ENCODE data around the gene DOCK1.
"Not testable (repeated sequence)": the region's sequence is repeated elsewhere in the genome, so short reads cannot be mapped to it uniquely, and the experiment has no call there.

The DOCK1 gene

GRCh38 chr10:126921162-126921561 is 15.9 kb downstream of the DOCK1 start:
- intact Hi-C loops (cut with DNase I), result no loop called here
- DNase-seq, result no peak

- intact Hi-C loops (cut with DNase I), result no loop called here
- no peak for DNase-seq
Observed at GRCh38 chr10:126921974-126922525, 16.8 kb downstream of the DOCK1 start.

- intact Hi-C loops (cut with DNase I), result no loop called here
- peak in 2 of 10 donors; percentile 27 to 41 for DNase-seq
Observed at GRCh38 chr10:126924180-126924914, 19.1 kb downstream of the DOCK1 start.

- intact Hi-C loops (cut with DNase I), result no loop called here
- DNase-seq, result no peak
Observed at GRCh38 chr10:126924915-126925300, 19.7 kb downstream of the DOCK1 start.

- peak in 1 of 10 donors; percentile 28 for DNase-seq
- intact Hi-C loops (cut with DNase I), result no loop called here
Observed at GRCh38 chr10:126926568-126926967, 21.3 kb downstream of the DOCK1 start.

GRCh38 chr10:126927799-126928198 is 22.6 kb downstream of the DOCK1 start:
- intact Hi-C loops (cut with DNase I), result no loop called here
- DNase-seq, result peak in 1 of 10 donors; percentile 61

GRCh38 chr10:126928274-126928673 is 23.0 kb downstream of the DOCK1 start:
- intact Hi-C loops (cut with DNase I), result no loop called here
- DNase-seq, result peak in 2 of 10 donors; percentile 30 to 61

- peak in 1 of 10 donors; percentile 64 for DNase-seq
- intact Hi-C loops (cut with DNase I), result no loop called here
Observed at GRCh38 chr10:126929391-126929790, 24.2 kb downstream of the DOCK1 start.

GRCh38 chr10:126930131-126930882 is 25.1 kb downstream of the DOCK1 start:
- intact Hi-C loops (cut with DNase I), result no loop called here
- DNase-seq, result peak in 1 of 10 donors; percentile 72

GRCh38 chr10:126930883-126931503 is 25.8 kb downstream of the DOCK1 start:
- DNase-seq, result peak in 1 of 10 donors; percentile 57

GRCh38 chr10:126931544-126931943 is 26.3 kb downstream of the DOCK1 start:
- intact Hi-C loops (cut with DNase I), result no loop called here
- peak in 1 of 10 donors; percentile 62 for DNase-seq

More at GRCh38 chr10:126930883-126931503, 25.8 kb downstream of the DOCK1 start:
- intact Hi-C loops (cut with DNase I), result no loop called here

GRCh38 chr10:126932516-126932915 is 27.3 kb downstream of the DOCK1 start:
- intact Hi-C loops (cut with DNase I), result no loop called here

GRCh38 chr10:126933116-126933515 is 27.9 kb downstream of the DOCK1 start:
- peak in 1 of 10 donors; percentile 44 for DNase-seq
- intact Hi-C loops (cut with DNase I), result no loop called here

More at GRCh38 chr10:126932516-126932915, 27.3 kb downstream of the DOCK1 start:
- DNase-seq, result peak in 1 of 10 donors; percentile 77

- intact Hi-C loops (cut with DNase I), result no loop called here
Observed at GRCh38 chr10:126935263-126935946, 30.2 kb downstream of the DOCK1 start.

GRCh38 chr10:126937026-126937425 is 31.8 kb downstream of the DOCK1 start:
- intact Hi-C loops (cut with DNase I), result no loop called here
- no peak for DNase-seq

More at GRCh38 chr10:126935263-126935946, 30.2 kb downstream of the DOCK1 start:
- DNase-seq, result peak in 1 of 10 donors; percentile 65

- DNase-seq, result peak in 1 of 10 donors; percentile 24
- intact Hi-C loops (cut with DNase I), result not testable (repeated sequence)
Observed at GRCh38 chr10:126938121-126938520, 32.9 kb downstream of the DOCK1 start.

GRCh38 chr10:126939706-126940105 is 34.5 kb downstream of the DOCK1 start:
- DNase-seq, result peak in 7 of 10 donors; percentile 49 to 94 (median 71)
- intact Hi-C loops (cut with DNase I), result no loop called here

- intact Hi-C loops (cut with DNase I), result no loop called here
- DNase-seq, result no peak
Observed at GRCh38 chr10:126940670-126941310, 35.6 kb downstream of the DOCK1 start.

- intact Hi-C loops (cut with DNase I), result no loop called here
- peak in 1 of 10 donors; percentile 61 for DNase-seq
Observed at GRCh38 chr10:126944191-126944590, 39.0 kb downstream of the DOCK1 start.

All from posterior cingulate gyrus (tissue), 11 donors.